HG02884 (cell line): ENCODE results near the gene BBS5.
"Not testable (repeated sequence)": the region's sequence is repeated elsewhere in the genome, so short reads cannot be mapped to it uniquely, and the experiment has no call there.

Source experiments
- ATAC-seq: cut with Tn5 transposase; IDR thresholded peaks from one replicate; pipeline ENCODE4 v1.9.1; 2021; ENCODE audit warnings: mild to moderate bottlenecking, moderate library complexity; ENCODE audit not compliant: unreplicated experiment

Gene BBS5

GRCh38 chr2:169485650-169486138 lies 6.4 kb downstream of the BBS5 start:
- no peak for ATAC-seq

- ATAC-seq, result no peak
Observed at GRCh38 chr2:169486487-169486886, 7.2 kb downstream of the BBS5 start.

- ATAC-seq, result no peak
Observed at GRCh38 chr2:169490834-169491233, 11.5 kb downstream of the BBS5 start.

- ATAC-seq, result no peak
Observed at GRCh38 chr2:169491378-169491777, 12.1 kb downstream of the BBS5 start.

GRCh38 chr2:169493360-169493759 lies 14.1 kb downstream of the BBS5 start:
- ATAC-seq, result no peak

GRCh38 chr2:169495310-169495928 lies 16.1 kb downstream of the BBS5 start:
- no peak for ATAC-seq

- ATAC-seq, result no peak
Observed at GRCh38 chr2:169504651-169505050, 25.4 kb downstream of the BBS5 start.

GRCh38 chr2:169507698-169508097 lies 28.4 kb downstream of the BBS5 start:
- ATAC-seq, result no peak

- ATAC-seq, result no peak
Observed at GRCh38 chr2:169509298-169509885, 30.1 kb downstream of the BBS5 start, which contains the start of gene KLHL41. Gene KLHL41 (plus strand): TSS chr2:169509702. CDS start chr2:169509779, 77 bp downstream.

- ATAC-seq, result no peak
Observed at GRCh38 chr2:169509955-169510354, 30.7 kb downstream of the BBS5 start.

GRCh38 chr2:169510496-169510895 lies 31.2 kb downstream of the BBS5 start:
- no peak for ATAC-seq

- no peak for ATAC-seq
Observed at GRCh38 chr2:169511818-169512217, 32.5 kb downstream of the BBS5 start.

GRCh38 chr2:169512525-169512924 lies 33.2 kb downstream of the BBS5 start:
- ATAC-seq, result no peak

GRCh38 chr2:169513094-169513493 lies 33.8 kb downstream of the BBS5 start:
- no peak for ATAC-seq

- no peak for ATAC-seq
Observed at GRCh38 chr2:169513926-169514325, 34.6 kb downstream of the BBS5 start.

GRCh38 chr2:169514758-169515157 lies 35.5 kb downstream of the BBS5 start:
- ATAC-seq, result not testable (repeated sequence)

- not testable (repeated sequence) for ATAC-seq
Observed at GRCh38 chr2:169516488-169516995, 37.2 kb downstream of the BBS5 start.

GRCh38 chr2:169520896-169521295 lies 41.6 kb downstream of the BBS5 start:
- ATAC-seq, result no peak

GRCh38 chr2:169523681-169524080 lies 44.4 kb downstream of the BBS5 start:
- no peak for ATAC-seq

GRCh38 chr2:169525434-169525833 lies 46.1 kb downstream of the BBS5 start:
- no peak for ATAC-seq

GRCh38 chr2:169526451-169526850 lies 47.2 kb downstream of the BBS5 start:
- no peak for ATAC-seq

GRCh38 chr2:169528271-169528701 lies 49.0 kb downstream of the BBS5 start:
- ATAC-seq, result peak; percentile 83
